Mucosa of descending colon (tissue), 3 donors: Measurements from ENCODE around the gene TEX264. TPM values are rescaled to one million over a fixed set of nuclear protein-coding genes. Genes with fewer than 3 reads are reported as not detected.

ENCODE experiments used
- ATAC-seq: fragments of 200-7000 bp; cut with Tn5 transposase; one replicate; pipeline ENCODE4 v1.9.1; 2020; ENCODE audit warnings: mild to moderate bottlenecking, moderate library complexity
- DNase-seq, 3 donors: peaks; one replicate each; pipeline ENCODE4 v3.0.0-alpha.2; 2020
- H3K36me3 ChIP-seq: fragments of 200-600 bp; one replicate; pipeline ENCODE4 v1.8.0; 2021; ENCODE audit warnings: low read depth, mild to moderate bottlenecking
- H3K4me1 ChIP-seq: fragments of 200-600 bp; one replicate; pipeline ENCODE4 v1.8.0; 2021; ENCODE audit warnings: low read depth, mild to moderate bottlenecking
- H3K4me3 ChIP-seq: fragments of 200-600 bp; one replicate; pipeline ENCODE4 v1.8.0; 2021; ENCODE audit warnings: mild to moderate bottlenecking
- H3K9me3 ChIP-seq: fragments of 200-600 bp; one replicate; pipeline ENCODE4 v1.8.0; 2021; ENCODE audit warnings: mild to moderate bottlenecking
- CTCF ChIP-seq: fragments of 200-600 bp; IDR thresholded peaks from one replicate; pipeline ENCODE4 v1.8.0; 2022; ENCODE audit warnings: antibody characterized with exemption, mild to moderate bottlenecking
- intact Hi-C, 2 donors: fragments of 100-400 bp; cut with DNase I in 1 of 2; cut with micrococcal nuclease in 1 of 2; formaldehyde crosslinking; loops; one replicate each; pipeline versions ENCODE4 v1.11.0 to v1.11.1; 2022; cut with DNase I, micrococcal nuclease
- total RNA-seq, 3 donors: library from RNA; stranded (reverse); fragmentation: NEBNext Ultra II Directional in 2 of 3; extraction: Animal tissue kit (Norgen Biotek cat#: 25700) in 2 of 3; gene quantifications; one replicate each; pipeline versions ENCODE4 v1.2.1 to v1.2.4, GENCODE V29; 2021 to 2023
- donor health status: DM: no; HTN: no; CAD: no; lungs with moderate emphysema.
- donor health status: DM: no; HTN: no; CAD: no.
- donor health status: DM: no; HTN: yes; CAD: no.

The TEX264 gene
- total RNA-seq, 3 donors from 2014 or later = 53.2 to 73.6 (median 59.1) TPM

GRCh38 chr3:51673181-51673801 is 2.2 kb downstream of the TEX264 start:
- Histone ChIP-seq H3K9me3 (no peaks in the 10 kb centered on the region), H3K4me3 (no peak overlapping the region), H3K4me1 (peaks cover 29% of the 10 kb centered on the region), H3K36me3 (no peaks in the 10 kb centered on the region)
- no peak for DNase-seq
- ATAC-seq = no peak
- no peak for TF ChIP-seq CTCF
- intact Hi-C loops = no loop called here

- ATAC-seq (no peak), DNase-seq (no peak)
- intact Hi-C loops = no loop called here
- Histone ChIP-seq H3K4me3 (no peak overlapping the region), H3K4me1 (peaks cover 26% of the 10 kb centered on the region), H3K36me3 (no peaks in the 10 kb centered on the region), H3K9me3 (no peaks in the 10 kb centered on the region)
- no peak for TF ChIP-seq CTCF
Observed at GRCh38 chr3:51673802-51674654, 3.0 kb downstream of the TEX264 start.

- no peaks in the 10 kb centered on the region for H3K9me3 ChIP-seq
- H3K4me1 ChIP-seq = peaks cover 17% of the 10 kb centered on the region
- DNase-seq (no peak), ATAC-seq (no peak)
- H3K36me3 ChIP-seq = no peaks in the 10 kb centered on the region
- intact Hi-C loops = no loop called here
- no peak for TF ChIP-seq CTCF
- H3K4me3 ChIP-seq = no peak overlapping the region
Observed at GRCh38 chr3:51675201-51675611, 4.2 kb downstream of the TEX264 start.

GRCh38 chr3:51676102-51676640 is 5.1 kb downstream of the TEX264 start:
- Histone ChIP-seq H3K4me3 (no peak overlapping the region), H3K36me3 (no peaks in the 10 kb centered on the region), H3K9me3 (no peaks in the 10 kb centered on the region), H3K4me1 (peaks cover 20% of the 10 kb centered on the region)
- TF ChIP-seq CTCF = no peak
- intact Hi-C loops = no loop called here
- no peak for DNase-seq
- no peak for ATAC-seq

- Histone ChIP-seq H3K9me3 (no peaks in the 10 kb centered on the region), H3K4me3 (no peak overlapping the region), H3K4me1 (peaks cover 24% of the 10 kb centered on the region), H3K36me3 (no peaks in the 10 kb centered on the region)
- ATAC-seq (no peak), DNase-seq (no peak)
- intact Hi-C loops = no loop called here
- no peak for TF ChIP-seq CTCF
Observed at GRCh38 chr3:51677358-51677757, 6.3 kb downstream of the TEX264 start.
